GOT3 (cell line): ENCODE measurements around the gene SUPT5H.
A peak's percentile ranks its signal among the peaks of the same experiment; 100 is the strongest.
"Not testable (repeated sequence)": the region's sequence is repeated elsewhere in the genome, so short reads cannot be mapped to it uniquely, and the experiment has no call there.

Experiments used
- DNase-seq: peaks from one replicate; lab custom pipeline; 2025; ENCODE audit warnings: mixed read lengths; lab: John Stamatoyannopoulos, UW

Gene SUPT5H

GRCh38 chr19:39425744-39426143 is 19.6 kb upstream of the SUPT5H start:
- no peak for DNase-seq

GRCh38 chr19:39426170-39426569 is 19.2 kb upstream of the SUPT5H start:
- no peak for DNase-seq

GRCh38 chr19:39427707-39428106 is 17.7 kb upstream of the SUPT5H start:
- no peak for DNase-seq

- no peak for DNase-seq
Measured at GRCh38 chr19:39428283-39429112, 16.9 kb upstream of the SUPT5H start.

GRCh38 chr19:39430675-39431593 is 14.4 kb upstream of the SUPT5H start:
- DNase-seq = no peak

GRCh38 chr19:39432677-39433025 is 12.7 kb upstream of the SUPT5H start:
- DNase-seq = no peak

- DNase-seq = no peak
Measured at GRCh38 chr19:39433480-39434079, 11.8 kb upstream of the SUPT5H start.

GRCh38 chr19:39434123-39435076 is 11.0 kb upstream of the SUPT5H start:
- no peak for DNase-seq

GRCh38 chr19:39435499-39436349 is 9.7 kb upstream of the SUPT5H start, which contains the start of gene RPS16:
Gene RPS16 (minus strand): TSS chr19:39435949. CDS start chr19:39435895, 54 bp downstream.
- DNase-seq = peak; percentile 91

GRCh38 chr19:39436350-39436716 is 9.0 kb upstream of the SUPT5H start:
- no peak for DNase-seq

- no peak for DNase-seq
Measured at GRCh38 chr19:39438270-39438934, 7.0 kb upstream of the SUPT5H start.

- DNase-seq = no peak
Measured at GRCh38 chr19:39444598-39445195, 685 bp upstream of the SUPT5H start.

GRCh38 chr19:39446365-39447084 is 1.1 kb downstream of the SUPT5H start:
- no peak for DNase-seq

GRCh38 chr19:39448271-39448670 is 2.9 kb downstream of the SUPT5H start:
- no peak for DNase-seq

- DNase-seq = no peak
Measured at GRCh38 chr19:39449116-39449797, 3.9 kb downstream of the SUPT5H start.

- DNase-seq = not testable (repeated sequence)
Measured at GRCh38 chr19:39451257-39451656, 5.9 kb downstream of the SUPT5H start.

- no peak for DNase-seq
Measured at GRCh38 chr19:39463403-39463802, 18.0 kb downstream of the SUPT5H start.
